GM19397 (cell line): ENCODE data around the gene GALNT9.
"Not testable (repeated sequence)": the region's sequence is repeated elsewhere in the genome, so short reads cannot be mapped to it uniquely, and the experiment has no call there.

Experiments
- ATAC-seq: cut with Tn5 transposase; IDR thresholded peaks from one replicate; pipeline ENCODE4 v1.9.1; 2021; ENCODE audit warnings: mild to moderate bottlenecking, moderate library complexity; ENCODE audit not compliant: unreplicated experiment

Gene GALNT9

GRCh38 chr12:132237772-132238487, 91.5 kb downstream of the GALNT9 start:
- no peak for ATAC-seq

DNA sequence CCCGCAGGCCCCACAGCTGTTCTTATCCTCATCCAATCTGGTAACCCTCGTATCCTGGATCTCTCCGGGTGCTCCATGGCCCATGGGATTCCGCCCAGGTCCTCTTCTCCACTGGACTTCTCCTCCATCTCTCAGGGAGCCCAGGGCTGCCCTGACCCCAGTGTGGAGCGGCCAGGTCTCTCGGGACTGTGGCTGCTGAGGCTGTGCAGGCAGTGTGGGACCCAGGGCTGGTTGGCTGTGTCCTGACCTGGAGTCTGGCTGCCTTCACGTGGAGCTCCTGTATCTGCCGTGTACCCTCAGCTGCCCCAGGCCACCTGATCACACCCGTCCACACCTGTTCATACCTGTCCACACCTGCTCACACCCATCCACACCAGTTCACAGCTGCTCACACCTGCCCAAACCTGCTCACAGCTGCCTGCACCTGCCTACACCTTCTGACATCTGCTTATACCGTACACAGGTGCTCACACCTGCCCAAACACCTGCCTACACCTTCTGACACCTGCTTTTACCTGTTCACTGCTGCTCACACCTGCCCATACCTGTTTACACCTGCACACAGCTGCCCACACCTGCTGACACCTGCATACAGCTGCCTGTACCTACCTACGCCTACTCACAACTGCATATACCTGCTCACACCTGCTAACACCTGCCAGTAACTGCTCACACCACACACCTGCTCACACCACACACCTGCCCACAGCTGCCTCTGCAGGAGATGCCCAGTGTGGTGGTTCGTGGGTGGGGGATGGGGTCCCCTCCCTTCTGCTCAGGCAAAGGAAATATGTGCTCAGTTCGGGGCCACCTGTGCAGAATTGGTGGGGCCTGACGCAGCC, 92.2 kb downstream of the GALNT9 start:
- no peak for ATAC-seq

GRCh38 chr12:132236129-132236929, 93.1 kb downstream of the GALNT9 start:
- ATAC-seq, result no peak

GRCh38 chr12:132235116-132235820, 94.1 kb downstream of the GALNT9 start:
- no peak for ATAC-seq

DNA sequence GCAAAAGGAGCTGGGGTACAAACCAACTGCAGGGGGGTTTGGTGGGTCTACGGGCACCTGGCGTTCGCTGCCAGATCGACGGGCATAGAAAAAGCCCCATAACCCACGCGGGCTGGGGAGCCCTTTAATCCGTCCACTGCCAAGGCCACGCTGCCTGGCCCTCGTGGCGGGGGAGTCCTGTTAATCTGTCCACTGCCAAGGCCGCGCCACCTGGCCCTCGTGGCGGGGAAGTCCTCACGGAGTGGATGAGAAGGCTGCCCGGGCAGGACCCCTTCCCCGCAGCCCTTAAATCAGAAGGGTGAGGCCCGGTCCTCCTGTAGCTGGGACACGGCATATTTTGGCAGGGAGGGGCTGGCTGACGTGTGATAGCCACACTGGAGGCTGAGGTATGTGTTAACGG, 99.0 kb downstream of the GALNT9 start:
- ATAC-seq, result no peak

GRCh38 chr12:132229926-132230325, 99.5 kb downstream of the GALNT9 start:
- ATAC-seq, result no peak

DNA sequence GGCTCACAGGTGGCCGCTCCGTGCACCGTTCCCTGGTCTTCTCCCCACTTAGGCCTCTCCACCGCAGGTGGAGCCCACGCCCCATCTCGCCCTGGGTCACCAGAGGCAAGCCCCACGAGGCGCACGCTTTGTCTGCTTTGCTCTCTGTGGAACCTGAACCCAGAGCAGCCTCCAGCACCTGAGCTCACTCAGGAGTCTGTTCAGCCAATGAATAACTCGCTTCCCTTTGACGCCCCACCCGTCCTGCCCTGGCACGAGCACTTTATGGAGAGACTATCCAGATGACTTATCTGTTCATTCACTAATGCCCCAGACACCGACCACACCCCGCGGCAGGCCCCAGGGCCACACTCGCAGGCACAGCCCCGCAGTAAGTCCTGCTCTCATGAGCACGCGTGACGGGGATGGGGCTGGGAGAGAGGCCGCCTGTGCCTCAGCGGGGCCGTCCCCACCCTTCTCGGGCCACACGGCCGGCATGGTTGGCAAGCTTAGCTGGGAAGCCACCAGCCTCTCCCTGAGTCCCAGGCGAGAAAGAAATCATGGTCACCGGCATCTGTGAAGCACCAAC, 100.1 kb downstream of the GALNT9 start:
- ATAC-seq, result no peak

DNA sequence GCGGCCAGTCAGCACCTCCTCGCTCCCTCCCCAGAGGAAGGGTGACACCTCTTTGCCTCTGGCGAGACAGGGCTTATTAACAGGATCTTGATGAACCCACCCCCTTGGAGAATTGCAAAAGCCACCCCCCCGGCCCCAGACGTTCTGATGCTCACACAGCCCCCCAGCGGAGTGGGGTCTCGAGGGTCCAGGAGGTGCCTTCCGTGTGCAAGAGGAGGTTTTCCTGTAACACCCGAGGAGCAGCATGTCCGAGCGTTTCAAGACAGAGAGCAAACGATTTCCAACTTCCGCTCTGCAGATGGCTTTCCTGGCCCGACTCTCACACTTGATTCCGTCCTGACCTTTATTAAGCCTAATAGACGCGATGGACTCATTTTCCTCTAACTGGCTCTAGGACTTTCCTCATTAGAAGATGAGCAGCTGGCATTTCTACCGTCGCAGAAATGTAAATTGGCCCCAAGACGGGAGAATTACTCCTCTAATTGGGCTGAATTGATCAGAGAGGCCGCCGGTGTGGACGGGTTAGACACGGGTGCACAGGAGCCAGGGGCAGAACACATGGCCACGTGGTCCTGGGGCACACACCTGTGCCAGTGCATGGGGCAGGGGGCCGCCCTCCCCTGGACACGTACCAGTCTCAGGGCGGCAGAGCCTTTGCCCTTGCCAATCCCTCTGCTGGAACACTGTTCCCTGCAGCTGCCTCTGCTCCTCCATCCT, 100.8 kb downstream of the GALNT9 start:
- no peak for ATAC-seq

- ATAC-seq, result no peak
These were observed 101.5 kb downstream of the GALNT9 start for GRCh38 chr12:132227782-132228475.

DNA sequence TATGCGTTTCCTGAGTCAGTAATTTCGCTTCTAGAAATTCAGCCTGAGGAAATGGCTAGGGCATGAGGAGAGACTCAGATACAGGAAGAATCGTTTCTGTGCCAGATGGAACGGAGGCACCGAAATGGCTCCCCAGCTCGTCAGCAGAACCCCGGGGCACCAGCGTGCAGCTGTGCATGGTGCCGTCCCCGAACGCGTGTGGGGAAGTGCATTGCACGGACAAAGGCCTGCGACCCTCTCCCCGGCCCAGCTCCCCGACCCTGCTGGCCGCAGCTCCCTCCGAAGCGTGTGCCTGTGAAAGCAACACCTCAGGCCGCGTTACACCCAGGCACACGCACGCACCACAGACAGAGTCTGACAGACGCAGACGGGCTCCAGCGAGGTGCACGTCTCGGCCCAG, 102.3 kb downstream of the GALNT9 start:
- no peak for ATAC-seq

DNA sequence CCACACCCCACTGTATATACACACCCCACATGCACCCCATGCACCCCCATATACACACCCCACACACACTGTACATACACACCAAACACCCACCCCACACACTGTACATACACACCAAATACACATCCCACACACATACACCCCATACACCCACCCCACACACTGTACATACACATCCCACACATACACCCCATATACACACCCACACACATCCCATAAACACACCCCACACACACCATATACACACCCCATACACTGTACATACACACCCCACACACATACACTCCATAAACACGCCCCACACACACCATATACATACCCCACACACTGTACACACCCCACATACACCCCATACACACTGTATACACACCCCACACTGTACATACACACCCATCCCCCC, 102.8 kb downstream of the GALNT9 start:
- no peak for ATAC-seq

DNA sequence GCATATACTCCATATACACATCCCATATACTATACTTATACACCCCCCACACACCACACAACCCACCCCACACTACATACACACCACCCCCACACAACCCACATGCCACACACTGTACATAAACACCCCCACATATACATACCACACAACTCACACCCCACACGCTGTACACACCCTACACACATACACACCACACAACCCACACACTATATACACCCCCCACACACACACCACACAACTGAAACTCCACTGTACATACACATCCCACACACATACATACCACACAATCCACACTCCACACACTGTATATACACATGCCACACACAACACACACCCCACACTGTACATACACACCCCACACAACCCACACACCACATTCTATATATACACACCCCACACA, 104.2 kb downstream of the GALNT9 start:
- no peak for ATAC-seq

DNA sequence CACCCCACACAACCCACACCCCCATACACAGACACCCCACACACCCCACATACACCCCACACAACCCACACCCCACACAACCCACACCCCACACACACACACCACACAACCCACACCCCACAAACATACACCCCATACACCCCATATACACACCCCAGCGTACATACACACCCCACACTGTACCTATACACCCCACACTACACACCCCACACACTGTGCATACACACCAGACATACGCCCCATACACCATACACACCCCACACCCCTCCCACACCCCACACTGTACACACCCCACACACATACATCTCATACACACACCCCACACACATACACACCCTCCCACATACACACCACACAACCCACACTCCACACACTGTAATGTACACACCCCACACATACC, 104.9 kb downstream of the GALNT9 start:
- ATAC-seq, result no peak

DNA sequence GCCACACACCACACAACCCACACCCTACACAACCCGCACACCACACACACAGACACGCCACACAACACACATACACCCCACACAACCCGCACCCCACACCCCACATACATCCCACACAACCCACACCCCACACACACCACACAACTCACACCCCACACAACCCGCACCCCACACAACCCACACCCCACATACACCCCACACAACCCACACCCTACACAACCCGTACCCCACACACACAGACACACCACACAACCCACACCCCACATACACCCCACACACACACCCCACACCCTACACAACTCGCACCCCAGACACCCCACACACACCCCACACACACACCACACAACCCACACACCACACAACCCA, 106.6 kb downstream of the GALNT9 start:
- ATAC-seq, result no peak

DNA sequence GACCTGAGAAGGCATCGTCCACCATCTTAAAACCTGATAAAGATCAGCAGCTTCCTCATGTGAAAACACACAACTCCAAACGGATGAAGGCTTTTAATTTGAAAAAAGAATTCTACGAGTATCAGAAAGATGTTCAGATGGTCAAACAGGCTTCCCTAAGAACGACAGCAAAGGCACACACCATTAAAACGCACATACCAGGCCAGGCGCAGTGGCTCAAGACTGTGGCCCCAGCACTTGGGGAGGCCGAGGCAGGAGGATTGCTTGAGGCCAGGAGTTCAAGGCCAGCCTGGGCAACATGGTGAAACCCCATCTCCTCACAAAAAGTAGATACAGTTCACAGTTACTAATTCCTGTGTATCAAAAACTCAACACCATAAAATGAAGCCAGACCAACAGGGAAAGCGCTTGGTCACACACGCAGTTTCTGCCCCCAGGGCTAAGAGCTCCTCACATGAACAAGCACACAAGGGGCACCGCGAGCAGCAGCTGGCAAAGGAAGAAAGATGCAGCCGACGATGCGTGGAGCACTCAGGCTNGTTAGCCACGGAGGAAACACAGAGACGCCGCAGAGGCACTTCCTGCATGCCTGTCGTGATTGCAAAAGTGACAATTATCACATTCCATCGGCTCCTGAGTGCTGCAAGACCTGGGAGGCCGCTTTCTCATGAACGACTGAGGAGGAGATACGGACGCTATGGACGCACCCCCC, 107.1 kb downstream of the GALNT9 start:
- no peak for ATAC-seq

DNA sequence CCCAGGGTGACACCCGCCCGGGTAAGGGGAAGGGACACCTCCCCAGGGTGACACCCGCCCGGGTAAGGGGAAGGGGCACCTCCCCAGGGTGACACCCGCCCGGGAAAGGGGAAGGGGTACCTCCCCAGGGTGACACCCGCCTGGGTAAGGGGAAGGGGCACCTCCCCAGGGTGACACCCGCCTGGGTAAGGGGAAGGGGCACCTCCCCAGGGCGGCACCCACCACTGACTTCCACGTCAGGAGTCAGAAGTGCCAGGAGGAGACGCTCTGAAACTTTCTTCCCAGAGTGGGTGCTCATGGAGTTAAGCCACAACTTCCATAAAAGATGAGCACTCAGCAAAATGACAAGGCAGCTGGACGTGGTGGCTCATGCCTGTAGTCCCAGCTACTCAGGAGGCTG, 109.6 kb downstream of the GALNT9 start:
- ATAC-seq, result not testable (repeated sequence)

- no peak for ATAC-seq
These were observed 110.1 kb downstream of the GALNT9 start for GRCh38 chr12:132219323-132219722.

DNA sequence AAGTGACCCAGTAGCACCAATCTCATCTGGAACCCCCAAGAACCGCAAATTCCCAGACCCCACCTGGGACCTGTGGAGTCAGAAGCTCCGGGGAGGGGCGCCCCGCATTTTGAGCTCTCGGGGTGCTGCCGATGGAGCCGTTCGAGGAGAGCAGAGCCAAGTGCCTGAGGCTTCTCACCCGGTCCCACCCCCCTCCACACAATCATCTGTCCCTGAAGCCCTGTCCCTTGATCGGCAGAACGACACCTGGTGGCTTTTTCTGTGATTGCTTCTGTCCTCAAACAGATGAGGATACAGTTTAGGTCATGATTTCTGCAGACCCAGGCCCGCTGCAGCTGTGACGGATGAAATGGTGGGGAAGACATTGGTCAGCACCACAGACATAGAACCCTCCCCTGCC, 110.5 kb downstream of the GALNT9 start:
- ATAC-seq, result no peak

GRCh38 chr12:132218527-132218875, 110.9 kb downstream of the GALNT9 start:
- no peak for ATAC-seq
